Stromal cell of bone marrow (primary cell): Measurements from ENCODE around the gene GJD4.

Experiments
- DNase-seq: peaks from one replicate; pipeline ENCODE4 v3.0.0-alpha.2; 2012; ENCODE audit warnings: low read depth

The GJD4 gene

GRCh38 chr10:35579116-35579515 lies 26.0 kb upstream of the GJD4 start:
- DNase-seq = no peak

DNA sequence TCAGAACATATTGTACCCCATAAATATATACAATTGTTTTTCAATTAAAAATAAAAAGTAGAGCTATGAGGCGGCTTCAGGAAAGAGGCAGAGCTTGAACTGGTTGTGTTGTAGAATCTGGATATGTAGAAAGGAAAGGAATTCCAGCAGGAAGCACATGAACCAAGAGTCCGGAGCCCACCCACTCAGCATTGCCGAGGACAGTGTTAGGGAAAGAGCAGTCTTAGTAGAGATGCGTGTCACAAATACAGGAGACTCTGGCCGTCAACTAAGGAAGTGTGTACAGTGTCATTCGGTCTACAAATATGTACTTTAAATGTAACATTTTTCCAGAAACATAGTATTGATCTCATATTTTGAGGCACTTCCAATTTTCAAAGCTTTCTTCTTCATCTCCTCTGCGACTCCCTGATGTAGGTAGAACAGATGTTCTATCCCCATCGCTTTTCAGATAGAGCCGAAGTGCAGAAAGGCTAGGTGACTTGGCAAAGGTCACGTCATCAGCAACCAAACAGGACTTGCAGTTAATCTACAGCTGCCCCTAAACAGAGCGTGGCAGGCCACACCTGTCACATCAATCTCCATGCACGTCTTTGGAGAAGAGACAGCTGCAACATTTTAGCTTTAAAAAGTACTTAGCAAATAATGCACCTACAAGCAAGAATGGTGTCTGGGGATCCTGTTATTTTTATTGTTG lies 25.3 kb upstream of the GJD4 start:
- DNase-seq = no peak

- no peak for DNase-seq
Measured at GRCh38 chr10:35580423-35580770, 24.7 kb upstream of the GJD4 start.

DNA sequence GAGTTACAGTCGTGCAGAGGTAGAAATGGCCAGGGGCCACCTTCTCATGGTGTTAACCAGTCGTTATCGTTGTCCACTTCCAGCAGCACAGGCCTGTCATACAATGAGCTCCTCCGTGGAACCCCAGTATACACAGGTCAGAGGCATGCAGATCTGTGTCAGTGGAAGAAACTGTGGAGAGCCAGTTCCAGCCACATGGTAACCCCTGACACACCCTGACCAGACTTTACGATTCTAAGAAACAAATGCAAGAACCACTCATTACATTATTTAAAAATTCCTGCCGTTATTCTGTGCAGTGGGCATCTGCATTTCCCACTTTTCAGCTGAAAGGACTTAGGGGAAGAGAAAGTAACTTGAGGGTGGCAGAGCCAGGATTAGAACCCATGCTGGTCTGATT lies 23.5 kb upstream of the GJD4 start:
- DNase-seq = no peak

- no peak for DNase-seq
Measured at GRCh38 chr10:35584946-35585345, 20.2 kb upstream of the GJD4 start.

GRCh38 chr10:35585356-35585755 lies 19.8 kb upstream of the GJD4 start:
- no peak for DNase-seq

DNA sequence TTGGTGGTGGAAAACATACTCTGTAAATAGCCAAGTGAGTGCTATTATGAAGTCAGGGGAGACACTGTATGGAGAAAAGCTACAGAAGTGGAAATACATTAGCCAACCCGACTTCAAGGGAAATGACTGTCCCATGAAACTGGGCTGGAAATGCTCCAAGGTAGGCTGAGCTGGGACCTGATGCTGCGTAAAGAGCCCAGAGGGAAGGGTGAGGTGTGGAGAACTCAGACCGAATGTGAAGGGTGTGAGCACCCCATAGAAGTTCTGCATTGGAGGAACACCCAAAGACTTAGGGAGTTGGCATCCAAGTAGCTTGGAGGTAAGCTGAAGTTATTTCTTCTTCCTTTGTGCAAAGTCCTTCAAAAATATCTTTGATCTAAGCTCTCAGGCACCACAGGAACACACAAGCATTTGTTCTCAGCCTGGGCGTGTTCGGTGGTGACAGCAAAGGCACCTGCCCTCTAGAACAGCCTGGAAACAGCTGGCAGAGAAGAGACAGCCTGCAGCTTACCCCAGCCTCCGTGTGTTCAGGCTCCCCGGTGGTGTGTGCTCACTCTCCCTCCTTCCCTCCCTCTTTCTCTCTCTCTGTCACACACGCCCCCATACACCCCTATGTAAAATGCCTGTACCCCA lies 19.1 kb upstream of the GJD4 start:
- no peak for DNase-seq

- no peak for DNase-seq
Measured at GRCh38 chr10:35588836-35589235, 16.3 kb upstream of the GJD4 start.

DNA sequence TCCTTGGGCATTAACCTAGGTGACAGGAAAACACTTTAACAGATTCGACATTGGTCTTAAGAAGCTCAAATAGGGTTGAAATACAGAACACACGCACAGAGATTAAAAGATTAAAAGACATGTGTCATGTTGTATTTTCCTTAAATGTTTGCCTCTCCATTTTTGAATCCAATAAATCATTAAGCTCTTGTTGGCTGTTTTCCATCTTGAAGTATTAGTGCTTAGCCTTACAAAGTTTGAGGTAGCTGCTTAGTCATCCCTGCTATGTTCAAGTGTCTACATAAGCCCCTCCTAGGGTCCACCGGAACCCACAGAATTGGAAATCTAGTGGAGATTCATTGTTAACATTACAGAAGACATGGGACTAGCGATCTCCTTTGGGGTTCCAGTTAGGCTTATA lies 12.7 kb upstream of the GJD4 start:
- no peak for DNase-seq

- DNase-seq = no peak
Measured at GRCh38 chr10:35594115-35595079, 10.7 kb upstream of the GJD4 start.

GRCh38 chr10:35595106-35595505 lies 10.0 kb upstream of the GJD4 start:
- no peak for DNase-seq

DNA sequence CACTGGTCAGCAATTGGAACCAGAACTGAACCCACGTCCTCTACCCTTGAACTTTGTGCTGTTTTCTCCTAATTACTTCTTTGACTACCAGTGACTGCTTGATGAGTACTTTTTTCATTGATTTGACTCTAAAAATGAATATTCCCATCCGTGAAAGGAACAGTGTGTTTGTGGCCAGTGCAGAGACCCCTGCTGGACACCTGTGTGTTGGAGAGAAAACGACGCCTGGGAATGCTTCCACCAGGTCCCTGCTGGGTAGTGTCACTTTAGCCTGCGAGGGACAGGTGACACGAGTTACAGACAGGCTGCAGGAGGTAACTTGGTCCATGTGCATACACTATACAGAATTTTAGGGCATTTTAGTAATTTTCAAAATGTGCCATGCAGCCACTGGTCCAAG lies 6.8 kb upstream of the GJD4 start:
- no peak for DNase-seq

- DNase-seq = no peak
Measured at GRCh38 chr10:35600193-35600592, 4.9 kb upstream of the GJD4 start.

DNA sequence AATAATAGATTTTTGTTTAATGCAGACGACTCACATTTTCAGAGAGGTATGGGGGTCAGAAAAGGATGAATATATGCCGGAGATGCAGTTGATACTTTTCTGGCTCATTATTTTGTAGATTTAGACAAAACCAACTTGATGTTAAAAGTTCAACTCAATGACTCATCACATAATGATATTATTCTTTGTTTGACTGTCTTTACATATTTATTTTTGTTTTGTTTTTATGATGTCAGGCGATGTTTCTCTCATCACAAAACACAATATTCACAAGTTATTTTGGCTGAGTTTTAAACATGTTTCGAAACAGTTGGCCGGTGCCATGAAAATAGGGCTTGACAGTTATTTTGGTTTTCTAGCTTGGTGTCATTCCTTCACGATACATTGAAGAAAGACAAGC lies 1.3 kb downstream of the GJD4 start:
- peak; percentile 55 for DNase-seq

DNA sequence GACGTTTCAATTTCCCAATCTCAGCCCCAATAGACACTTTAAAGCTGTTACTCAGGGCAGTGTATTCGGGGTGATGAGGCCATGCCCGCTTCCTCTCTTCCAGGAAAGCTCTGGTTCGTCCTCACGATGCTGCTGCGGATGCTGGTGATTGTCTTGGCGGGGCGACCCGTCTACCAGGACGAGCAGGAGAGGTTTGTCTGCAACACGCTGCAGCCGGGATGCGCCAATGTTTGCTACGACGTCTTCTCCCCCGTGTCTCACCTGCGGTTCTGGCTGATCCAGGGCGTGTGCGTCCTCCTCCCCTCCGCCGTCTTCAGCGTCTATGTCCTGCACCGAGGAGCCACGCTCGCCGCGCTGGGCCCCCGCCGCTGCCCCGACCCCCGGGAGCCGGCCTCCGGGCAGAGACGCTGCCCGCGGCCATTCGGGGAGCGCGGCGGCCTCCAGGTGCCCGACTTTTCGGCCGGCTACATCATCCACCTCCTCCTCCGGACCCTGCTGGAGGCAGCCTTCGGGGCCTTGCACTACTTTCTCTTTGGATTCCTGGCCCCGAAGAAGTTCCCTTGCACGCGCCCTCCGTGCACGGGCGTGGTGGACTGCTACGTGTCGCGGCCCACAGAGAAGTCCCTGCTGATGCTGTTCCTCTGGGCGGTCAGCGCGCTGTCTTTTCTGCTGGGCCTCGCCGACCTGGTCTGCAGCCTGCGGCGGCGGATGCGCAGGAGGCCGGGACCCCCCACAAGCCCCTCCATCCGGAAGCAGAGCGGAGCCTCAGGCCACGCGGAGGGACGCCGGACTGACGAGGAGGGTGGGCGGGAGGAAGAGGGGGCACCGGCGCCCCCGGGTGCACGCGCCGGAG lies 2.6 kb downstream of the GJD4 start:
- DNase-seq = no peak

DNA sequence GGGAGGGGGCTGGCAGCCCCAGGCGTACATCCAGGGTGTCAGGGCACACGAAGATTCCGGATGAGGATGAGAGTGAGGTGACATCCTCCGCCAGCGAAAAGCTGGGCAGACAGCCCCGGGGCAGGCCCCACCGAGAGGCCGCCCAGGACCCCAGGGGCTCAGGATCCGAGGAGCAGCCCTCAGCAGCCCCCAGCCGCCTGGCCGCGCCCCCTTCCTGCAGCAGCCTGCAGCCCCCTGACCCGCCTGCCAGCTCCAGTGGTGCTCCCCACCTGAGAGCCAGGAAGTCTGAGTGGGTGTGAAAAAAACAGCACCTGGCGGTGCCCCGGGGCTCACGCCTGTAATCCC lies 3.2 kb downstream of the GJD4 start:
- DNase-seq = no peak

DNA sequence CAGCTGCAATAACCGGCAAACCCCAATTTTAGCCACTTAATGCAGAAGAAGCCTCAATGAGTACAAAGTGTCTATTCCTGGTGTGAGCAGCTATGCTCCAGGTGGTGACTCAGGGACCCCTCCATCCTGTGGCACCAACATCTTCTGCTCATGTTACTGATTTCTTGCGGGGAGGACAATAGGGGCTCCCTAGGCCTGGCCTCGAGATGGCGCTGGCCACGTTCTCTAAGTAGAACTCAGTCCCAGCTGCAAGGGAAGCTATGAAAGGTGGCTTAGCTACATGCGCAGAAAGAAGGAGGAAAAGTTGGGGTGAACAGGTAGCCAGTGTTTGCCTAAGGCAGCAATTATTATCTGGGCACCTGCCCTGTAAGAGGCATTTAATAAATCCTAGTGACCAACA lies 6.6 kb downstream of the GJD4 start:
- no peak for DNase-seq

- DNase-seq = no peak
Measured at GRCh38 chr10:35612385-35613106, 7.4 kb downstream of the GJD4 start.

DNA sequence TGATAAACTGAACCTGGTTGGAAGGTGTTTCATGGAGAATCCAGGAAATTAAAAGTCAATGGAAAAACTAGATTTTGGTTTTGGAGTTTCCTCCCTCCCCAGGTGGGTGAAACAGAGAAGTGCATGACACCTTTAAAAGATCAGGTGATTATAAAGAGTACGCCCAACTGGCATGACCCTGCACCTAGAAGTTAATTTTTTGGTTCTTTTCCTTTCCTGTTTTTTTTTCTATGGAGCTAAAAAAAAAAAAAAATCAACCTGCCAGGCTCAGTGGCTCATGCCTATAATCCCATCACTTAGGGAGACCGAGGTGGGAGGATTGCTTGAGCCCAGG lies 7.9 kb downstream of the GJD4 start:
- no peak for DNase-seq

GRCh38 chr10:35613597-35614226 lies 8.6 kb downstream of the GJD4 start:
- DNase-seq = peak; percentile 30

- DNase-seq = no peak
Measured at GRCh38 chr10:35614312-35614711, 9.2 kb downstream of the GJD4 start.
